Brain microvascular endothelial cell (primary cell): ENCODE results near the gene RP2.

Source experiments
- DNase-seq: peaks from one replicate; pipeline ENCODE4 v3.0.0-alpha.2; 2020
- H3K27ac ChIP-seq: fragments of 250-450 bp; sonication (Bioruptor Pico); 2 replicates; pipeline ENCODE4 v1.5.1; 2020; ENCODE audit warnings: mild to moderate bottlenecking, moderate library complexity
- H3K27me3 ChIP-seq: fragments of 250-450 bp; sonication (Bioruptor Pico); replicated peaks from 2 replicates; pipeline ENCODE4 v1.5.1; 2020; ENCODE audit warnings: mild to moderate bottlenecking
- H3K36me3 ChIP-seq: fragments of 250-450 bp; sonication (Bioruptor Pico); replicated peaks from 2 replicates; pipeline ENCODE4 v1.5.1; 2020; ENCODE audit warnings: mild to moderate bottlenecking
- H3K4me3 ChIP-seq: 2 replicates; pipeline ENCODE4 v1.5.1; 2011; ENCODE audit warnings: low read depth, mild to moderate bottlenecking, control low read depth, low read length, moderate library complexity
- CTCF ChIP-seq: IDR thresholded peaks from 2 replicates; pipeline ENCODE4 v1.5.1; 2011; ENCODE audit warnings: low read depth, mild to moderate bottlenecking, moderate library complexity, low read length, control low read depth, inconsistent platforms; ENCODE audit errors: missing control alignments
- in situ Hi-C: cut with HindIII; loops from 2 replicates; pipeline ENCODE4 v1.10.0; 2017; ENCODE audit warnings: low sequenced_read_pairs, low pct_ligation_motif_present

RP2 gene

GRCh38 chrX:46819136-46819535 lies 17.7 kb upstream of the RP2 start:
- Histone ChIP-seq H3K27me3 (no peaks in the 10 kb centered on the region), H3K36me3 (no peaks in the 10 kb centered on the region), H3K27ac (no peak overlapping the region), H3K4me3 (no peak overlapping the region)
- no peak for TF ChIP-seq CTCF
- in situ Hi-C loops = no loop called here
- peak; percentile 7 for DNase-seq

- H3K27me3 ChIP-seq = no peaks in the 10 kb centered on the region
- TF ChIP-seq CTCF = no peak
- in situ Hi-C loops = no loop called here
- no peaks in the 10 kb centered on the region for H3K36me3 ChIP-seq
- no peak overlapping the region for H3K4me3 ChIP-seq
- no peak overlapping the region for H3K27ac ChIP-seq
- DNase-seq = no peak
These were observed 16.3 kb upstream of the RP2 start for GRCh38 chrX:46820391-46821100.

DNA sequence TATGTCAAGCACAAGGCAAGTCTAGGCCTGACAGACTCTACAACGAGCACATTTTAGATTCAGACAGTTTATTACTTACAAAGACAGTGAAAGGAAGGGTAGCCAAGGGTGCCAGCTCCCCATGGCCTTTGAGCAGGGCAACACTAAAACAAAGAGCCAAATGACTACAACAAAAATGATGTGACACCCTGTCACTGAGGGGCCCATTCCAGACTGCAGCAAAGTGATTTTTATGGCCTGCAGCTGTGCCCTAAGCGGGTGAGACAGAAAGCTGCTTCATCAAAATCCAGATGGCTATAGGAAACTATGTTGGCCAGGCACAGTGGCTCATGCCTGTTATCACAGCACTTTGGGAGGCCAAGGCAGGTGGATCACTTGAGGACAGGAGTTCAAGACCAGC lies 13.4 kb upstream of the RP2 start:
- H3K27me3 ChIP-seq = no peaks in the 10 kb centered on the region
- no peak for DNase-seq
- TF ChIP-seq CTCF = no peak
- no peak overlapping the region for H3K4me3 ChIP-seq
- in situ Hi-C loops = no loop called here
- H3K36me3 ChIP-seq = no peaks in the 10 kb centered on the region
- H3K27ac ChIP-seq = no peak overlapping the region

- H3K27ac ChIP-seq = no peak overlapping the region
- in situ Hi-C loops = no loop called here
- H3K4me3 ChIP-seq = no peak overlapping the region
- no peak for TF ChIP-seq CTCF
- H3K36me3 ChIP-seq = no peaks in the 10 kb centered on the region
- H3K27me3 ChIP-seq = no peaks in the 10 kb centered on the region
- DNase-seq = peak; percentile 26
These were observed 5.0 kb upstream of the RP2 start for GRCh38 chrX:46831765-46832327.

DNA sequence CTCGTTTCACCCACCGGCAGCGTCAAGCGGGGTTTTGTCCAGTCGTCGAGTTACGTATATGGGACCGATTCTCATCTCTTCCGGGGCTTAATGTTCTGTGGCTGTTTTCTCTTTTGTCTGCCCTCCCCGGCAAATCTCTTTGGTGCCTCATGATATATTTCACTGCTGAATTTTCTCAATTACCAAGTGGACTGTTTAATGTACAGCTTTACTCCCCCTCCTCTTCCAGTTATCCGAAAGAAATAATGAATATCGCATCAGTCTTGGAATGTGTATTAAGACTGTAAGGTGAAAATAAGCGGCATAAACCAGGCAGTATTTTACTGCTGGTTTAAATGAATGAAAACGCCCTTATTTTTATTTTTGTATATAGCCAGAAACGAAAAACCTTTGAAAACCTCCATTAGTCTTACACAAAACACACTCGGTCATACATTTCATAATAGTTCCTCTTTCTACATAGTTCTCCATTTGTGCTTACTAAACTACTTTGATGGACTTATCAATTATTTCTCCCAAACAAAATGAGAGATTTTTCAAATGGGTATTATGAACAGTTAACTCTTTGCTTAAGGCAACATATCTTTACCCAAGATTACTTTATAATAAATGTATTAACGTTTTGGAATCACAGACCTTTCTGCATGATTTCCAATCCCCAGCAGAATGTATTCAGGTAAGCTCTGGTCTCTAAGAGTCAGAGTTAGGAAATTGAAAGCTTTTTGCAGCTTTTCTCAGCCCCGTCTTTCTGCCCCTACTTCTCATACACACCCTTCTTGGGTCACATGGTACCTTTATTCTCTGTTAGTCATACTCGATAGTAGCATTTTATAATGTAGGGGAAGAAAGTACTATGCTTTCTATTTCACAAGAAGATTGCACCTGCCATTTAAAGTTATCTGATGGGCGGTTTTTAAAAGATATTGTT lies 979 bp downstream of the RP2 start:
- Histone ChIP-seq H3K27me3 (no peaks in the 10 kb centered on the region), H3K36me3 (no peaks in the 10 kb centered on the region), H3K4me3 (peak overlapping the region; percentile 81), H3K27ac (peak overlapping the region; percentile 93)
- DNase-seq = no peak
- no peak for TF ChIP-seq CTCF
- in situ Hi-C loops = no loop called here
